ENCODE results near the gene MIER3.

The MIER3 gene

GRCh38 chr5:56958595-56958994 lies 6.7 kb upstream of the MIER3 start:
- no peak for DNase-seq

GRCh38 chr5:56954262-56954661 lies 2.3 kb upstream of the MIER3 start:
- DNase-seq, result no peak

- peak; percentile 20 for DNase-seq
Observed at GRCh38 chr5:56951126-56951945, 587 bp downstream of the MIER3 start.

- peak; percentile 72 for DNase-seq
Observed at GRCh38 chr5:56950626-56951125, 1.2 kb downstream of the MIER3 start.

GRCh38 chr5:56947052-56947451 lies 4.9 kb downstream of the MIER3 start:
- DNase-seq, result no peak

GRCh38 chr5:56941981-56942380 lies 9.9 kb downstream of the MIER3 start:
- DNase-seq, result no peak

- DNase-seq, result no peak
Observed at GRCh38 chr5:56938858-56939257, 13.1 kb downstream of the MIER3 start.

- DNase-seq, result no peak
Observed at GRCh38 chr5:56934325-56934724, 17.6 kb downstream of the MIER3 start.

GRCh38 chr5:56922922-56923321 lies 29.0 kb downstream of the MIER3 start:
- DNase-seq, result no peak

- DNase-seq, result no peak
Observed at GRCh38 chr5:56919942-56920662, 31.8 kb downstream of the MIER3 start.

- DNase-seq, result no peak
Observed at GRCh38 chr5:56918054-56918453, 33.9 kb downstream of the MIER3 start.

GRCh38 chr5:56917534-56917933 lies 34.4 kb downstream of the MIER3 start:
- DNase-seq, result no peak

- no peak for DNase-seq
Observed at GRCh38 chr5:56914678-56915077, 37.2 kb downstream of the MIER3 start.

GRCh38 chr5:56913766-56914165 lies 38.2 kb downstream of the MIER3 start:
- DNase-seq, result no peak

GRCh38 chr5:56910210-56910965 lies 41.5 kb downstream of the MIER3 start:
- DNase-seq, result peak; percentile 56

- peak; percentile 96 for DNase-seq
Observed at GRCh38 chr5:56909294-56910209, 42.4 kb downstream of the MIER3 start, which contains the start of gene SETD9. Gene SETD9 (plus strand): TSS chr5:56909596. CDS start chr5:56909646, 50 bp downstream.

GRCh38 chr5:56908942-56909293 lies 43.0 kb downstream of the MIER3 start:
- no peak for DNase-seq

GRCh38 chr5:56900858-56901578 lies 50.9 kb downstream of the MIER3 start:
- DNase-seq, result peak; percentile 20

GRCh38 chr5:56900395-56900794 lies 51.5 kb downstream of the MIER3 start:
- no peak for DNase-seq

- no peak for DNase-seq
Observed at GRCh38 chr5:56898213-56898612, 53.7 kb downstream of the MIER3 start.

- no peak for DNase-seq
Observed at GRCh38 chr5:56896763-56897162, 55.2 kb downstream of the MIER3 start.
